Measurements from ENCODE around the gene FKBP9. TPM values are rescaled to one million over a fixed set of nuclear protein-coding genes. Genes with fewer than 3 reads are reported as not detected.
"Not testable (repeated sequence)": the region's sequence is repeated elsewhere in the genome, so short reads cannot be mapped to it uniquely, and the experiment has no call there.

FKBP9 gene
- total RNA-seq, 1 donor from 2014 or later = 195 TPM

- no peak for DNase-seq (ENCODE audit: low read depth)
Measured at GRCh38 chr7:32952876-32953275, 4.4 kb upstream of the FKBP9 start.

- peak; percentile 77 for DNase-seq (ENCODE audit: low read depth)
Measured at GRCh38 chr7:32958046-32959025, 1.1 kb downstream of the FKBP9 start.

GRCh38 chr7:32963880-32964301 lies 6.7 kb downstream of the FKBP9 start:
- DNase-seq (ENCODE audit: low read depth) = not testable (repeated sequence)

- not testable (repeated sequence) for DNase-seq (ENCODE audit: low read depth)
Measured at GRCh38 chr7:32964461-32965159, 7.4 kb downstream of the FKBP9 start.

- DNase-seq (ENCODE audit: low read depth) = not testable (repeated sequence)
Measured at GRCh38 chr7:32966489-32967267, 9.4 kb downstream of the FKBP9 start.

GRCh38 chr7:32967268-32967582 lies 10.0 kb downstream of the FKBP9 start:
- not testable (repeated sequence) for DNase-seq (ENCODE audit: low read depth)

GRCh38 chr7:32971967-32972366 lies 14.7 kb downstream of the FKBP9 start:
- not testable (repeated sequence) for DNase-seq (ENCODE audit: low read depth)

GRCh38 chr7:32977159-32977558 lies 19.9 kb downstream of the FKBP9 start:
- DNase-seq (ENCODE audit: low read depth) = not testable (repeated sequence)

- peak; percentile 59 for DNase-seq (ENCODE audit: low read depth)
Measured at GRCh38 chr7:32979246-32979645, 22.0 kb downstream of the FKBP9 start.

GRCh38 chr7:32979902-32980301 lies 22.7 kb downstream of the FKBP9 start:
- not testable (repeated sequence) for DNase-seq (ENCODE audit: low read depth)

GRCh38 chr7:32988148-32988547 lies 30.9 kb downstream of the FKBP9 start:
- not testable (repeated sequence) for DNase-seq (ENCODE audit: low read depth)

GRCh38 chr7:32991068-32991585 lies 33.9 kb downstream of the FKBP9 start:
- not testable (repeated sequence) for DNase-seq (ENCODE audit: low read depth)

- DNase-seq (ENCODE audit: low read depth) = not testable (repeated sequence)
Measured at GRCh38 chr7:32991975-32992700, 34.9 kb downstream of the FKBP9 start.

- not testable (repeated sequence) for DNase-seq (ENCODE audit: low read depth)
Measured at GRCh38 chr7:32992750-32993149, 35.5 kb downstream of the FKBP9 start.

- not testable (repeated sequence) for DNase-seq (ENCODE audit: low read depth)
Measured at GRCh38 chr7:32997956-32998355, 40.7 kb downstream of the FKBP9 start.

- peak; percentile 62 for DNase-seq (ENCODE audit: low read depth)
Measured at GRCh38 chr7:32998361-32999171, 41.3 kb downstream of the FKBP9 start.

GRCh38 chr7:32999380-32999779 lies 42.1 kb downstream of the FKBP9 start:
- DNase-seq (ENCODE audit: low read depth) = not testable (repeated sequence)

GRCh38 chr7:33003111-33003510 lies 45.9 kb downstream of the FKBP9 start:
- DNase-seq (ENCODE audit: low read depth) = not testable (repeated sequence)

GRCh38 chr7:33004104-33004616 lies 46.9 kb downstream of the FKBP9 start:
- DNase-seq (ENCODE audit: low read depth) = not testable (repeated sequence)

Data from myocyte (in vitro differentiated cells).